Measurements from ENCODE around the gene PIGL.

DNA sequence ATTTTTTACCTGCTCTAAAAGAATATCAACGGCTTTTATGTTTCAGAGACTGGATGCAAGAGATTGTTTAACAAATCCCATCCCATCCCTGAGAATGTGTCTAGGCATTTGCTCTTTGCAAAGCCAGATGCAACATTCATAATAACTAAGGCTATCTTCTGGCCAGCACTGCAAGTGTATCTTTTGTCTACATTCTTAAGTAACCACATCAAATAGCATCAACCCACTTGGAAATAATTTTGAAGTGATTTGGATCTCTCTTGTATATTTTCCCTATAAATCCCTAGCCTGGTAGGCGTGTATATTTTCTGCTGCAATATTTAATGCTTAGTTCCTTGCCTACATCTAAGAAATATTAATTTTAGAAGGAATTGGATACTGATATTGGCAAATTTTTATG is 64.3 kb downstream of the PIGL start:
- TF ChIP-seq, protein P1, sequence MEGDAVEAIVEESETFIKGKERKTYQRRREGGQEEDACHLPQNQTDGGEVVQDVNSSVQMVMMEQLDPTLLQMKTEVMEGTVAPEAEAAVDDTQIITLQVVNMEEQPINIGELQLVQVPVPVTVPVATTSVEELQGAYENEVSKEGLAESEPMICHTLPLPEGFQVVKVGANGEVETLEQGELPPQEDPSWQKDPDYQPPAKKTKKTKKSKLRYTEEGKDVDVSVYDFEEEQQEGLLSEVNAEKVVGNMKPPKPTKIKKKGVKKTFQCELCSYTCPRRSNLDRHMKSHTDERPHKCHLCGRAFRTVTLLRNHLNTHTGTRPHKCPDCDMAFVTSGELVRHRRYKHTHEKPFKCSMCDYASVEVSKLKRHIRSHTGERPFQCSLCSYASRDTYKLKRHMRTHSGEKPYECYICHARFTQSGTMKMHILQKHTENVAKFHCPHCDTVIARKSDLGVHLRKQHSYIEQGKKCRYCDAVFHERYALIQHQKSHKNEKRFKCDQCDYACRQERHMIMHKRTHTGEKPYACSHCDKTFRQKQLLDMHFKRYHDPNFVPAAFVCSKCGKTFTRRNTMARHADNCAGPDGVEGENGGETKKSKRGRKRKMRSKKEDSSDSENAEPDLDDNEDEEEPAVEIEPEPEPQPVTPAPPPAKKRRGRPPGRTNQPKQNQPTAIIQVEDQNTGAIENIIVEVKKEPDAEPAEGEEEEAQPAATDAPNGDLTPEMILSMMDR (IDR thresholded peaks at IDR 0.05 in 8 of 11, conservative IDR thresholded peaks at IDR 0.05 in 3 of 11) = no peak
- TF ChIP-seq POLR2A (IDR thresholded peaks at IDR 0.05) = no peak

Data from spleen (tissue), 7 donors.